ENCODE results near the gene TBXA2R. TPM values are rescaled to one million over a fixed set of nuclear protein-coding genes. Genes with fewer than 3 reads are reported as not detected.
A peak's percentile ranks its signal among the peaks of the same experiment; 100 is the strongest.

TBXA2R gene
- total RNA-seq, 2 experiments from 2014 or later: 0.47 to 0.75 TPM

GRCh38 chr19:3550947-3551791, 55.5 kb downstream of the TBXA2R start:
- Mint-ChIP-seq H3K4me1 (ENCODE audit: low read depth) (peaks cover 30% of the 10 kb centered on the region), H3K9me3 (no peaks in the 10 kb centered on the region), H3K4me3 (peak overlapping the region; percentile 38), H3K27ac (peak overlapping the region; percentile 72), H3K36me3 (ENCODE audit: low read depth) (peaks cover 22% of the 10 kb centered on the region), H3K27me3 (no peaks in the 10 kb centered on the region)
- Histone ChIP-seq H3K27me3 (ENCODE audit: control insufficient read depth in 1 of 2, insufficient read depth in 2 of 2, low read length in 2 of 2) (no peaks in the 10 kb centered on the region), H3K4me3 (ENCODE audit: low read length) (no peak overlapping the region), H3K9me3 (ENCODE audit: control insufficient read depth in 1 of 2, insufficient read depth in 1 of 2, low read length in 2 of 2) (no peaks in the 10 kb centered on the region), H3K36me3 (ENCODE audit: insufficient read depth, low read length) (peaks cover 28% of the 10 kb centered on the region), H3K27ac (ENCODE audit: low read depth in 1 of 2, low read length in 2 of 2) (peak overlapping the region in 1 of 2 donors; percentile 17), H3K4me1 (ENCODE audit: insufficient read depth, low read length) (peaks cover 54% of the 10 kb centered on the region)
- ATAC-seq (ENCODE audit: poor library complexity) (no peak), DNase-seq (peak in 1 of 14 experiments; percentile 27)
- TF ChIP-seq CTCF (IDR thresholded peaks at IDR 0.05): no peak
- intact Hi-C loops (cut with DNase I, micrococcal nuclease): no loop called here
- ChIA-PET CTCF (no interaction called here), POLR2A (no interaction called here)

GRCh38 chr19:3549816-3550215, 56.9 kb downstream of the TBXA2R start:
- H3K27ac Mint-ChIP-seq: peak overlapping the region; percentile 39
- Histone ChIP-seq H3K27me3 (ENCODE audit: control insufficient read depth in 1 of 2, insufficient read depth in 2 of 2, low read length in 2 of 2) (no peaks in the 10 kb centered on the region), H3K4me3 (ENCODE audit: low read length) (no peak overlapping the region), H3K9me3 (ENCODE audit: control insufficient read depth in 1 of 2, insufficient read depth in 1 of 2, low read length in 2 of 2) (no peaks in the 10 kb centered on the region), H3K4me1 (ENCODE audit: insufficient read depth, low read length) (peaks cover 50% of the 10 kb centered on the region), H3K36me3 (ENCODE audit: insufficient read depth, low read length) (peaks cover 37% of the 10 kb centered on the region), H3K27ac (ENCODE audit: low read depth in 1 of 2, low read length in 2 of 2) (no peak overlapping the region)
- CTCF ChIA-PET: no interaction called here
- intact Hi-C loops (cut with DNase I, micrococcal nuclease): loop anchor here (5.0 kb wide), 2 partner anchors 37 to 43 kb away; partner anchors contain the start of genes FZR1 (in 1 of the 2) and GIPC3 (in 1 of the 2)
- no peak for TF ChIP-seq CTCF (IDR thresholded peaks at IDR 0.05)
- POLR2A ChIA-PET: no interaction called here
- ATAC-seq (ENCODE audit: poor library complexity): no peak
- peaks cover 29% of the 10 kb centered on the region for H3K4me1 Mint-ChIP-seq (ENCODE audit: low read depth)
- H3K4me3 Mint-ChIP-seq: no peak overlapping the region
- DNase-seq: no peak
- H3K27me3 Mint-ChIP-seq: no peaks in the 10 kb centered on the region
- H3K36me3 Mint-ChIP-seq (ENCODE audit: low read depth): peaks cover 34% of the 10 kb centered on the region
- H3K9me3 Mint-ChIP-seq: no peaks in the 10 kb centered on the region

GRCh38 chr19:3548606-3549005, 58.1 kb downstream of the TBXA2R start:
- no peak for ATAC-seq (ENCODE audit: poor library complexity)

More at GRCh38 chr19:3548606-3549005, 58.1 kb downstream of the TBXA2R start:
- DNase-seq: peak in 2 of 14 experiments; percentile 56 to 64
- Mint-ChIP-seq H3K9me3 (no peaks in the 10 kb centered on the region), H3K27me3 (no peaks in the 10 kb centered on the region), H3K27ac (peak overlapping the region; percentile 36), H3K4me3 (no peak overlapping the region), H3K4me1 (ENCODE audit: low read depth) (peaks cover 20% of the 10 kb centered on the region), H3K36me3 (ENCODE audit: low read depth) (peaks cover 29% of the 10 kb centered on the region)
- POLR2A ChIA-PET: interaction anchor here (1.3 kb wide), 1 partner anchor 8 kb away, joined by 3 read pairs; no protein-coding TSS in a partner anchor
- no peaks in the 10 kb centered on the region for H3K27me3 ChIP-seq (ENCODE audit: control insufficient read depth in 1 of 2, insufficient read depth in 2 of 2, low read length in 2 of 2)
- no peak for TF ChIP-seq CTCF (IDR thresholded peaks at IDR 0.05)
- intact Hi-C loops (cut with DNase I, micrococcal nuclease): loop anchor here (5.0 kb wide), 2 partner anchors 39 to 41 kb away; partner anchors contain the start of genes FZR1 (in 1 of the 2) and GIPC3 (in 1 of the 2)
- H3K9me3 ChIP-seq (ENCODE audit: control insufficient read depth in 1 of 2, insufficient read depth in 1 of 2, low read length in 2 of 2): no peaks in the 10 kb centered on the region
- CTCF ChIA-PET: no interaction called here
- no peak overlapping the region for H3K4me3 ChIP-seq (ENCODE audit: low read length)
- no peak overlapping the region for H3K27ac ChIP-seq (ENCODE audit: low read depth in 1 of 2, low read length in 2 of 2)
- H3K36me3 ChIP-seq (ENCODE audit: insufficient read depth, low read length): peaks cover 41% of the 10 kb centered on the region
- peaks cover 41% of the 10 kb centered on the region for H3K4me1 ChIP-seq (ENCODE audit: insufficient read depth, low read length)

All from CD4-positive, alpha-beta T cell (primary cell).